Type B pancreatic cell (in vitro differentiated cells): Measurements from ENCODE around the gene TMCC3. TPM values are rescaled to one million over a fixed set of nuclear protein-coding genes. Genes with fewer than 3 reads are reported as not detected.

ENCODE experiments used
- DNase-seq: peaks from one replicate; pipeline ENCODE4 v3.0.0; 2021; ENCODE audit warnings: mixed read lengths; ENCODE audit not compliant: unreplicated experiment; ENCODE audit errors: extremely low spot score
- H3K27ac Mint-ChIP-seq: 2 replicates; pipeline ENCODE4 v1.8.0; 2021; ENCODE audit warnings: mild to moderate bottlenecking, mixed read lengths
- H3K27me3 Mint-ChIP-seq: 2 replicates; pipeline ENCODE4 v1.8.0; 2021; ENCODE audit warnings: mixed read lengths
- H3K36me3 Mint-ChIP-seq: 2 replicates; pipeline ENCODE4 v1.8.0; 2021; ENCODE audit warnings: mixed read lengths
- H3K4me1 Mint-ChIP-seq: one replicate; pipeline ENCODE4 v1.8.0; 2021; ENCODE audit warnings: mixed read lengths; ENCODE audit not compliant: unreplicated experiment
- H3K4me3 Mint-ChIP-seq: 2 replicates; pipeline ENCODE4 v1.8.0; 2021; ENCODE audit warnings: mild to moderate bottlenecking, mixed read lengths
- H3K9me3 Mint-ChIP-seq: 2 replicates; pipeline ENCODE4 v1.8.0; 2021; ENCODE audit warnings: mixed read lengths
- CTCF ChIP-seq: fragments of 200-600 bp; sonication (generic); conservative IDR thresholded peaks from 2 replicates; pipeline ENCODE4 v1.5.0; 2021; ENCODE audit warnings: antibody characterized with exemption, mild to moderate bottlenecking
- total RNA-seq: library from RNA; stranded (reverse); gene quantifications from 2 replicates; pipeline ENCODE4 v1.2.1, GENCODE V29; 2021; ENCODE audit warnings: low replicate concordance

The TMCC3 gene
- total RNA-seq, 1 donor from 2014 or later, result 14.1 TPM

GRCh38 chr12:94660436-94660835 is 10.1 kb upstream of the TMCC3 start:
- Mint-ChIP-seq H3K9me3 (no peaks in the 10 kb centered on the region), H3K4me1 (peaks cover 8% of the 10 kb centered on the region), H3K27me3 (no peaks in the 10 kb centered on the region), H3K4me3 (no peak overlapping the region), H3K27ac (no peak overlapping the region), H3K36me3 (no peaks in the 10 kb centered on the region)
- TF ChIP-seq CTCF, result no peak
- no peak for DNase-seq

- H3K36me3 Mint-ChIP-seq, result no peaks in the 10 kb centered on the region
- peaks cover 8% of the 10 kb centered on the region for H3K4me1 Mint-ChIP-seq
- no peaks in the 10 kb centered on the region for H3K27me3 Mint-ChIP-seq
- no peak overlapping the region for H3K27ac Mint-ChIP-seq
- H3K4me3 Mint-ChIP-seq, result no peak overlapping the region
- no peaks in the 10 kb centered on the region for H3K9me3 Mint-ChIP-seq
- TF ChIP-seq CTCF, result no peak
- no peak for DNase-seq
These were observed 9.1 kb upstream of the TMCC3 start for GRCh38 chr12:94659346-94659930.

- TF ChIP-seq CTCF, result no peak
- Mint-ChIP-seq H3K4me1 (peaks cover 8% of the 10 kb centered on the region), H3K27ac (no peak overlapping the region), H3K27me3 (no peaks in the 10 kb centered on the region), H3K9me3 (no peaks in the 10 kb centered on the region), H3K4me3 (no peak overlapping the region), H3K36me3 (no peaks in the 10 kb centered on the region)
- no peak for DNase-seq
These were observed 8.6 kb upstream of the TMCC3 start for GRCh38 chr12:94658931-94659330.

- Mint-ChIP-seq H3K9me3 (no peaks in the 10 kb centered on the region), H3K36me3 (no peaks in the 10 kb centered on the region), H3K4me3 (no peak overlapping the region), H3K4me1 (peaks cover 8% of the 10 kb centered on the region), H3K27me3 (no peaks in the 10 kb centered on the region), H3K27ac (peak overlapping the region; percentile 58)
- DNase-seq, result no peak
- no peak for TF ChIP-seq CTCF
These were observed 6.2 kb upstream of the TMCC3 start for GRCh38 chr12:94656556-94656955.

- peak; percentile 79 for DNase-seq
- Mint-ChIP-seq H3K4me3 (peak overlapping the region; percentile 90), H3K27me3 (peaks cover 22% of the 10 kb centered on the region), H3K4me1 (peaks cover 15% of the 10 kb centered on the region), H3K9me3 (no peaks in the 10 kb centered on the region), H3K36me3 (no peaks in the 10 kb centered on the region), H3K27ac (peak overlapping the region; percentile 3)
- TF ChIP-seq CTCF, result peak; percentile 59
These were observed 811 bp downstream of the TMCC3 start for GRCh38 chr12:94649349-94650142.
